ENCODE data around the gene LSAMP. TPM values are rescaled to one million over a fixed set of nuclear protein-coding genes. Genes with fewer than 3 reads are reported as not detected.

The LSAMP gene
- total RNA-seq, 1 experiment from 2014 or later = 5.7 TPM

- TF ChIP-seq FOXK1 (CRISPR knock-in tag; IDR thresholded peaks at IDR 0.05) (no peak), SOX15 (CRISPR knock-in tag; IDR thresholded peaks at IDR 0.05) (no peak), NFYB (CRISPR knock-in tag; conservative IDR thresholded peaks at IDR 0.05; ENCODE audit: low read depth) (no peak), ZNF423 (CRISPR knock-in tag; IDR thresholded peaks at IDR 0.05) (no peak), MXD4 (CRISPR knock-in tag; IDR thresholded peaks at IDR 0.05; ENCODE audit: borderline replicate concordance) (no peak), ZMAT4 (CRISPR knock-in tag; IDR thresholded peaks at IDR 0.05) (no peak), ZNF671 (CRISPR knock-in tag; IDR thresholded peaks at IDR 0.05) (no peak), ELF4 (CRISPR knock-in tag; IDR thresholded peaks at IDR 0.05; ENCODE audit: low read depth) (no peak), CREB1 (CRISPR knock-in tag; IDR thresholded peaks at IDR 0.05) (no peak), EMX1 (CRISPR knock-in tag; IDR thresholded peaks at IDR 0.05) (no peak), ZNF219 (CRISPR knock-in tag; IDR thresholded peaks at IDR 0.05; ENCODE audit: borderline replicate concordance) (no peak), MYBL2 (CRISPR knock-in tag; IDR thresholded peaks at IDR 0.05) (no peak), FOXJ3 (CRISPR knock-in tag; IDR thresholded peaks at IDR 0.05; ENCODE audit: borderline replicate concordance) (no peak), CTCF (IDR thresholded peaks at IDR 0.05) (no peak)
- TF ChIP-seq, protein P1, sequence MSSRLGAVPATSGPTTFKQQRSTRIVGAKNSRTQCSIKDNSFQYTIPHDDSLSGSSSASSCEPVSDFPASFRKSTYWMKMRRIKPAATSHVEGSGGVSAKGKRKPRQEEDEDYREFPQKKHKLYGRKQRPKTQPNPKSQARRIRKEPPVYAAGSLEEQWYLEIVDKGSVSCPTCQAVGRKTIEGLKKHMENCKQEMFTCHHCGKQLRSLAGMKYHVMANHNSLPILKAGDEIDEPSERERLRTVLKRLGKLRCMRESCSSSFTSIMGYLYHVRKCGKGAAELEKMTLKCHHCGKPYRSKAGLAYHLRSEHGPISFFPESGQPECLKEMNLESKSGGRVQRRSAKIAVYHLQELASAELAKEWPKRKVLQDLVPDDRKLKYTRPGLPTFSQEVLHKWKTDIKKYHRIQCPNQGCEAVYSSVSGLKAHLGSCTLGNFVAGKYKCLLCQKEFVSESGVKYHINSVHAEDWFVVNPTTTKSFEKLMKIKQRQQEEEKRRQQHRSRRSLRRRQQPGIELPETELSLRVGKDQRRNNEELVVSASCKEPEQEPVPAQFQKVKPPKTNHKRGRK (CRISPR knock-in tag; IDR thresholded peaks at IDR 0.05; ENCODE audit: borderline replicate concordance) = no peak
- TF ChIP-seq, protein P2, sequence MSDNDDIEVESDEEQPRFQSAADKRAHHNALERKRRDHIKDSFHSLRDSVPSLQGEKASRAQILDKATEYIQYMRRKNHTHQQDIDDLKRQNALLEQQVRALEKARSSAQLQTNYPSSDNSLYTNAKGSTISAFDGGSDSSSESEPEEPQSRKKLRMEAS (CRISPR knock-in tag; IDR thresholded peaks at IDR 0.05) = no peak
- TF ChIP-seq, protein P3, sequence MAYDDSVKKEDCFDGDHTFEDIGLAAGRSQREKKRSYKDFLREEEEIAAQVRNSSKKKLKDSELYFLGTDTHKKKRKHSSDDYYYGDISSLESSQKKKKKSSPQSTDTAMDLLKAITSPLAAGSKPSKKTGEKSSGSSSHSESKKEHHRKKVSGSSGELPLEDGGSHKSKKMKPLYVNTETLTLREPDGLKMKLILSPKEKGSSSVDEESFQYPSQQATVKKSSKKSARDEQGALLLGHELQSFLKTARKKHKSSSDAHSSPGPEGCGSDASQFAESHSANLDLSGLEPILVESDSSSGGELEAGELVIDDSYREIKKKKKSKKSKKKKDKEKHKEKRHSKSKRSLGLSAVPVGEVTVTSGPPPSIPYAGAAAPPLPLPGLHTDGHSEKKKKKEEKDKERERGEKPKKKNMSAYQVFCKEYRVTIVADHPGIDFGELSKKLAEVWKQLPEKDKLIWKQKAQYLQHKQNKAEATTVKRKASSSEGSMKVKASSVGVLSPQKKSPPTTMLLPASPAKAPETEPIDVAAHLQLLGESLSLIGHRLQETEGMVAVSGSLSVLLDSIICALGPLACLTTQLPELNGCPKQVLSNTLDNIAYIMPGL (CRISPR knock-in tag; IDR thresholded peaks at IDR 0.05) = no peak
- TF ChIP-seq, protein P4, sequence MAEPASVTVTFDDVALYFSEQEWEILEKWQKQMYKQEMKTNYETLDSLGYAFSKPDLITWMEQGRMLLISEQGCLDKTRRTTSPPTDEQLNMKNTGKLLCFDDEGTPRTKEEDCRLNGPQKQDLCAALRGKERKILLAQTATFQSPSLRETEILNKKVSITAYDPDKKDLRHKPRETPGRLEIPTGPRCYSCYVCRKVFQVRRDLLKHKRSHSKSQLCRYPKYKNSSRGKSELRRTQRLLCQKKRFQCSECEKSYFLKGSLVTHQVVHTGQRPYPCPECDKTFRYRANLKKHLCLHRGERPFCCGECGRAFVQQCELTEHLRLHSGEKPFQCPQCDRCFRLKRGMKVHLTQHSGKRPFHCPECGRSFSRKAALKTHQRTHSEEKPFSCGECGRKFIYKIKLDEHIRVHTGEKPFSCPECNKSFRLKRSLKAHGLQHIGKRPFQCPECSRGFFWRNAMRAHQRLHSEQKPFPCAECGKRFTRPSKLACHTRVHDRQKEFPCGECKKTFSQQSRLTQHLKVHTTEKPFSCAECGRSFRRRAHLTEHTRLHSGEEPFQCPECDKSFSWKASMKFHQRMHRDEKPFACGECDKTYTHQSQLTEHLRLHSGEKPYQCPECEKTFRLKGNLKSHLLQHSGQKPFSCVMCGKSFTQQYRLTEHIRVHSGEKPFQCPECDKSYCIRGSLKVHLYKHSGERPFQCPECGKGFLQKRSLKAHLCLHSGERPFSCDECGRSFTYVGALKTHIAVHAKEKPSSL (CRISPR knock-in tag; conservative IDR thresholded peaks at IDR 0.05) = no peak
- peaks cover 17% of the 10 kb centered on the region for H3K4me1 Mint-ChIP-seq
- no peak for ATAC-seq
- no peak overlapping the region for H3K4me3 Mint-ChIP-seq
- no peaks in the 10 kb centered on the region; the same call in none of the 2 replicates for H3K9me3 Mint-ChIP-seq
- no peak overlapping the region for H3K27ac Mint-ChIP-seq
- DNase-seq (ENCODE audit: low spot score) = no peak
- no peaks in the 10 kb centered on the region; the same call in 1 of the 2 replicates for H3K27me3 Mint-ChIP-seq (ENCODE audit: low read depth)
- CTCF ChIA-PET = interaction anchor here (0.6 kb wide), 1 partner anchor 394 kb away, joined by 3 read pairs; no protein-coding TSS in a partner anchor
- peaks cover 5% of the 10 kb centered on the region for H3K36me3 Mint-ChIP-seq
- POLR2A ChIA-PET = interaction anchor here (0.7 kb wide), 1 partner anchor 10 kb away, joined by 4 read pairs; no protein-coding TSS in a partner anchor
Measured at GRCh38 chr3:116453666-116454346, 8.5 kb upstream of the LSAMP start.
